Uterus (tissue), 4 donors: ENCODE measurements around the gene ANKRD34B. TPM values are rescaled to one million over a fixed set of nuclear protein-coding genes. Genes with fewer than 3 reads are reported as not detected.

Experiments
- DNase-seq, 2 donors: peaks; one replicate each; pipeline ENCODE4 v3.0.0-alpha.2; 2019 to 2020
- H3K27ac ChIP-seq, 2 donors: fragments of 200-600 bp; sonication (generic); 1 replicate in 1 of 2; 2 replicates in 1 of 2; pipeline ENCODE4 v1.5.1; 2016 to 2018
- H3K27me3 ChIP-seq, 2 donors: fragments of 200-600 bp; sonication (generic); one replicate each; pipeline ENCODE4 v1.5.1; 2018 to 2019; ENCODE audit warnings: control low read depth in 1 of 2
- H3K36me3 ChIP-seq, 2 donors: fragments of 200-600 bp; sonication (generic); one replicate each; pipeline ENCODE4 v1.5.1; 2019; ENCODE audit warnings: control low read depth in 1 of 2
- H3K4me1 ChIP-seq, 2 donors: fragments of 200-600 bp; sonication (generic); one replicate each; pipeline ENCODE4 v1.5.1; 2018 to 2019; ENCODE audit warnings: control low read depth in 1 of 2
- H3K4me3 ChIP-seq, 2 donors: fragments of 200-600 bp; sonication (generic); 1 replicate in 1 of 2; 2 replicates in 1 of 2; pipeline ENCODE4 v1.5.1; 2018 to 2019; ENCODE audit warnings: mild to moderate bottlenecking in 1 of 2
- H3K9me3 ChIP-seq, 2 donors: fragments of 200-600 bp; sonication (generic); one replicate each; pipeline ENCODE4 v1.5.1; 2019; ENCODE audit warnings: control low read depth in 1 of 2
- POLR2A ChIP-seq, 2 donors: fragments of 450-650 bp; IDR thresholded peaks; one replicate each; pipeline ENCODE4 v1.6.1; 2016; ENCODE audit warnings: antibody characterized with exemption in 2 of 2, mild to moderate bottlenecking in 1 of 2, moderate library complexity in 1 of 2
- intact Hi-C: fragments of 100-400 bp; cut with DNase I; formaldehyde crosslinking; loops from one replicate; pipeline ENCODE4 v1.15.1; 2023; ENCODE audit warnings: low total_unique reads
- total RNA-seq, 4 donors: library from RNA; depleted of rRNA in 3 of 4; stranded (reverse); fragments of >200 nt in 3 of 4; gene quantifications; one replicate each; pipeline versions ENCODE4 v1.1.0 to v1.2.4, GENCODE V29; 2014 to 2023
- TF ChIP-seq, protein P1 (sequence below), 4 experiments: fragments of 200-600 bp in 2 of 4; fragments of 450-650 bp in 2 of 4; sonication (generic) in 2 of 4; IDR thresholded peaks; one replicate each; pipeline ENCODE4 v1.5.1; 2016 to 2019; ENCODE audit warnings: antibody characterized with exemption in 4 of 4, mild to moderate bottlenecking in 2 of 4, moderate library complexity in 1 of 4
- donor health status: DM: yes; HTN: yes; CAD: no.

ANKRD34B gene
- total RNA-seq, 4 donors from 2014 or later: not detected

DNA sequence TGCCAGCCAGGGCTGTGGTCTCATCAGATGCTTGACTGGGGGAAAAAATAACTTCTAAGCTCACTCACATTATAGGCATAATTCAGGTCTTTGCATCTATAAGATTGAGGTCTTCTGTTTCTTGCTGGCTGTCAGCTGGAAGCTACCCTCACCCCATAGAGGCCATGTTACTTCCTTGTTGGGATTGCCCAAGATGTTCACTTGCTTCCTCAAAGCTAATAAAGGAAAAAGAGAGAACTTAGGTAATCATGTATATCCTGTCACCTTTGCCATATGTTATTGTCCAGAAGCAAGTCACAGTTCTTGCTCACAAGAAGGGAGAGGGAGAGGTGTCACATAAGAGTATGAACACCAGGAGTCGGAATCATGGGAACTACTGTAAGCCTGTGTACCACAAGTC lies 38.7 kb upstream of the ANKRD34B start:
- no peak overlapping the region for H3K4me3 ChIP-seq
- TF ChIP-seq, protein P1, sequence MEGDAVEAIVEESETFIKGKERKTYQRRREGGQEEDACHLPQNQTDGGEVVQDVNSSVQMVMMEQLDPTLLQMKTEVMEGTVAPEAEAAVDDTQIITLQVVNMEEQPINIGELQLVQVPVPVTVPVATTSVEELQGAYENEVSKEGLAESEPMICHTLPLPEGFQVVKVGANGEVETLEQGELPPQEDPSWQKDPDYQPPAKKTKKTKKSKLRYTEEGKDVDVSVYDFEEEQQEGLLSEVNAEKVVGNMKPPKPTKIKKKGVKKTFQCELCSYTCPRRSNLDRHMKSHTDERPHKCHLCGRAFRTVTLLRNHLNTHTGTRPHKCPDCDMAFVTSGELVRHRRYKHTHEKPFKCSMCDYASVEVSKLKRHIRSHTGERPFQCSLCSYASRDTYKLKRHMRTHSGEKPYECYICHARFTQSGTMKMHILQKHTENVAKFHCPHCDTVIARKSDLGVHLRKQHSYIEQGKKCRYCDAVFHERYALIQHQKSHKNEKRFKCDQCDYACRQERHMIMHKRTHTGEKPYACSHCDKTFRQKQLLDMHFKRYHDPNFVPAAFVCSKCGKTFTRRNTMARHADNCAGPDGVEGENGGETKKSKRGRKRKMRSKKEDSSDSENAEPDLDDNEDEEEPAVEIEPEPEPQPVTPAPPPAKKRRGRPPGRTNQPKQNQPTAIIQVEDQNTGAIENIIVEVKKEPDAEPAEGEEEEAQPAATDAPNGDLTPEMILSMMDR (IDR thresholded peaks at IDR 0.05): no peak
- TF ChIP-seq POLR2A (IDR thresholded peaks at IDR 0.05): no peak
- no peaks in the 10 kb centered on the region for H3K4me1 ChIP-seq
- no peaks in the 10 kb centered on the region for H3K36me3 ChIP-seq
- no peaks in the 10 kb centered on the region for H3K27me3 ChIP-seq
- DNase-seq: no peak
- no peak overlapping the region for H3K27ac ChIP-seq
- intact Hi-C loops: no loop called here
- H3K9me3 ChIP-seq: no peaks in the 10 kb centered on the region

DNA sequence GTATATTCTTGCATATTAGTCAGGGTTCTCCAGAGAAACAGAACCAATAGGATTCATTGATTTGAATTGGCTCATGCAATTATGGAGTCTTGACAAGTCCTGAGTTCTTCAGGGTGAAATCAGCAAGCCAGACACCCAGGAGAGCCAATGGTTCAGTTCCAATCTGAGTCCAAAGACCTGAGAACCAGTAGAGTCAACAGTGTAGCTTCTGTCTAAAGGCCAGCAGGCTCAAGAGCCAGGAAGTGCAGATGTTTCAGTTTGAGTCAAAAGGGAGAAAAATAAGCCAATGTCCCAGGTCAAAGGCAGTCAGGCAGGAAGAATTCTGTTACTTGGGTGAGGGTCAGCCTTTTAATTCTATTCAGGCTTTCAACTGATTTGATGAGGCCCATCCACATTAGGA lies 37.8 kb upstream of the ANKRD34B start:
- Histone ChIP-seq H3K4me3 (no peak overlapping the region), H3K4me1 (no peaks in the 10 kb centered on the region), H3K27ac (no peak overlapping the region), H3K27me3 (no peaks in the 10 kb centered on the region), H3K36me3 (no peaks in the 10 kb centered on the region), H3K9me3 (no peaks in the 10 kb centered on the region)
- intact Hi-C loops: no loop called here
- no peak for DNase-seq
- TF ChIP-seq POLR2A (IDR thresholded peaks at IDR 0.05): no peak
- TF ChIP-seq, protein P1 (IDR thresholded peaks at IDR 0.05): no peak

DNA sequence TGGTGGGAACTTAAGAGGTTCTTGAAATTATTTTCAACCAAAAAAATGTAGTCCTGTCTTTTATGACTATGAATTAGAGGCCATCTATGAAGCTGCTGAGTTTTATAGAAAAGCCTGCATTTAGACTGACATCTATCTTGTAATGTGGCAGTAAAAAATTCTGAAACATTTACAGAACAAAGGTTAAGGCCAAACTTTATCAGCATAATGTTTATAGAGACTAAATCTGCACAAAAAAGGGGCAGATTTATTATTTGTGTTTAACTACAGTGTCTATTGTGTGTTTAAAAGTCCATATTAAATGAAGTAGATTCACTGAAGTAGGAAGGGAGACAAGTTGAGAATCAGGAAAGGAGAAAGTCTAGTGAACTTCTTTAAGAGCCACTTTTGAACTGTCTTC lies 37.3 kb upstream of the ANKRD34B start:
- Histone ChIP-seq H3K36me3 (no peaks in the 10 kb centered on the region), H3K4me3 (no peak overlapping the region), H3K4me1 (no peaks in the 10 kb centered on the region), H3K9me3 (no peaks in the 10 kb centered on the region), H3K27me3 (no peaks in the 10 kb centered on the region), H3K27ac (no peak overlapping the region)
- intact Hi-C loops: no loop called here
- TF ChIP-seq, protein P1 (IDR thresholded peaks at IDR 0.05): no peak
- no peak for TF ChIP-seq POLR2A (IDR thresholded peaks at IDR 0.05)
- DNase-seq: no peak

DNA sequence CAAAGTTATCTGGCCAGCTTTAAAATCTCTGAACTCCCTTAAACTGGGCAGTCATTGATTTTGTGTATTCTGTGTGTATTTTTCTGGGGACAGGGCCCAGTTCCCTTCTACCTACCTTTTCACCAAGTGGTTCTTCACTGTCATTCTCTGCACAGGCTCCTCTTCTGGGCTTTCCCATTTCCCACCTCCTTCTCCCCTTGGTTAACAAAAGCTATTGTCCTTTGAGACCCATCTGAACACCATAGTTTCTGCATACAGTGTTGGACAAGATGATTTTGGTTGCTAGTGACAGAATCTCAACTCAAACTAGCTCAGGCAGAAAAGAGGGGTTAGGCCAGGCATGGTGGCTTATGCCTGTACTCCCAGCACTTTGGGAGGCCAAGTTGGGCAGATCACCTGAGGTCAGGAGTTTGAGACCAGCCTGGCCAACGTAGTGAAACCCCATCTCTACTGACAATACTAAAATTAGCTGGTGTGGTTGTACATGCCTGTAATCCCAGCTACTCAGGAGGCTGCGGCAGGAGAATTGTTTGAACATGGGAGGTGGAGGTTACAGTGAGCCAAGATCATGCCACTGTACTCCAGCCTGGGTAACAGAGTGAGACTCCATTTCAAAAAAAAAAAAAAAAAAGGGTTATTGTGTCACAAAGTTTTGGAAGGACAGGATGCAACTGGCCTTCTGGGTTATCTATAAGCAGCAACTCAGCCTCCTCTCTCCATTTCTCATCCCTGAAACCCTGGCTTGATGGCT lies 31.0 kb upstream of the ANKRD34B start:
- H3K36me3 ChIP-seq: no peaks in the 10 kb centered on the region
- DNase-seq: no peak
- no peaks in the 10 kb centered on the region for H3K9me3 ChIP-seq
- H3K4me1 ChIP-seq: no peaks in the 10 kb centered on the region
- intact Hi-C loops: no loop called here
- H3K27me3 ChIP-seq: no peaks in the 10 kb centered on the region
- TF ChIP-seq POLR2A (IDR thresholded peaks at IDR 0.05): no peak
- H3K27ac ChIP-seq: no peak overlapping the region
- no peak overlapping the region for H3K4me3 ChIP-seq

- Histone ChIP-seq H3K9me3 (no peaks in the 10 kb centered on the region), H3K4me1 (no peaks in the 10 kb centered on the region), H3K36me3 (no peaks in the 10 kb centered on the region), H3K27ac (no peak overlapping the region), H3K4me3 (no peak overlapping the region), H3K27me3 (no peaks in the 10 kb centered on the region)
- no peak for TF ChIP-seq POLR2A (IDR thresholded peaks at IDR 0.05)
- TF ChIP-seq, protein P1 (IDR thresholded peaks at IDR 0.05): no peak
- intact Hi-C loops: no loop called here
- DNase-seq: no peak
Observed at GRCh38 chr5:80597500-80597899, 27.4 kb upstream of the ANKRD34B start.
